Gastroesophageal sphincter (tissue), 3 donors: Measurements from ENCODE around the gene MPDZ.

Experiments
- CTCF ChIP-seq, 4 experiments: fragments of 200-600 bp in 2 of 4; fragments of 450-650 bp in 2 of 4; sonication (generic) in 1 of 4; IDR thresholded peaks; one replicate each; pipeline ENCODE4 v1.5.1; 2017 to 2019; ENCODE audit warnings: antibody characterized with exemption in 4 of 4, mild to moderate bottlenecking in 2 of 4, moderate library complexity in 2 of 4
- EP300 ChIP-seq: sonication (generic); formaldehyde crosslinking; IDR thresholded peaks from one replicate; pipeline ENCODE4 v1.6.1; 2017; ENCODE audit warnings: antibody characterized with exemption, mild to moderate bottlenecking
- POLR2A ChIP-seq, 2 donors: fragments of 450-650 bp; IDR thresholded peaks; one replicate each; pipeline ENCODE4 v1.6.1; 2017; ENCODE audit warnings: antibody characterized with exemption in 2 of 2, mild to moderate bottlenecking in 2 of 2, moderate library complexity in 1 of 2
- POLR2AphosphoS5 ChIP-seq: sonication (generic); formaldehyde crosslinking; IDR thresholded peaks from one replicate; pipeline ENCODE4 v1.6.1; 2017; ENCODE audit warnings: antibody characterized with exemption

GRCh38 chr9:13131416-13131815, 148.1 kb downstream of the MPDZ start:
- TF ChIP-seq POLR2A (IDR thresholded peaks at IDR 0.05) (no peak), CTCF (IDR thresholded peaks at IDR 0.05) (no peak), EP300 (no peak), POLR2AphosphoS5 (no peak)
